GM21381 (cell line): ENCODE measurements around the gene BAIAP3.

ENCODE experiments used
- ATAC-seq: cut with Tn5 transposase; IDR thresholded peaks from one replicate; pipeline ENCODE4 v1.9.1; 2021; ENCODE audit warnings: mild to moderate bottlenecking, moderate library complexity; ENCODE audit not compliant: unreplicated experiment

BAIAP3 gene

DNA sequence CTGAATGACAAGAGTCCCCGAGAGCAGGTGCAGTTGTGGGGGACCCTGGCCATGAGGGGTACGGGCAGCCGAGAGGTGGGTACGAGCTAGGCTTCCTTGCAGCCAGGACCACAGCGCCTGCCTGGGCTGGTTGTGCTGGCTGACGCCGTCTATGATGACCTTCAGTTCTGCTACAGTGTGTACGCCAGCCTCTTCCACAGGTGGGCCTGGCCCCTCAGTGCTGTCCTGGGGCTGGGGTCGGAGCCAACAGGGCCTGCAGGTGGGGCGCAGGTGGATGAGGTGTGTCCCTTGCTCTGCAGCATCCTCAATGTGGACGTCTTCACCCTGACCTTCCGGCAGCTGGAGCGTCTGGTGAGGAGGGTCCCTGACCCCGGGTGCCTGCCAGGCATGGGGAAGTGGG lies 11.1 kb downstream of the BAIAP3 start:
- ATAC-seq = no peak

DNA sequence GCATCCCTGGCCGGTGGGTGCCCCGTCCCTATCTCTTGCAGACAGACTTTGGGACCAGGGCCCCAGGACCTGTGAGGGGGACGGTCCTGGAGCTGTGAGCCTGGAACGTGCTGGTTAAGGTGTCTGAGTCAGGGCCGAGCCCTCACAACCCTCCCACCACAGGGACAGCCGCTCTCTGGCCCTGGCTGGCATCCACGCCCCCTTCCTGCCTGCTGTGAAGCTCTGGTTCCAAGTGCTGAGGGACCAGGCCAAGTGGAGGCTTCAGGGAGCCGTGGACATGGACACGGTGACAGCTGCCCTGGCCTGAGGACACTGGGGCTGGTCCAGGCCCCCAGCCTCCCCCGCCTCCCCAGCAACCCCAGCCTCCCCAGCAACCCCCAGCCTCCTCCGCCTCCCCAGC lies 11.6 kb downstream of the BAIAP3 start:
- no peak for ATAC-seq

DNA sequence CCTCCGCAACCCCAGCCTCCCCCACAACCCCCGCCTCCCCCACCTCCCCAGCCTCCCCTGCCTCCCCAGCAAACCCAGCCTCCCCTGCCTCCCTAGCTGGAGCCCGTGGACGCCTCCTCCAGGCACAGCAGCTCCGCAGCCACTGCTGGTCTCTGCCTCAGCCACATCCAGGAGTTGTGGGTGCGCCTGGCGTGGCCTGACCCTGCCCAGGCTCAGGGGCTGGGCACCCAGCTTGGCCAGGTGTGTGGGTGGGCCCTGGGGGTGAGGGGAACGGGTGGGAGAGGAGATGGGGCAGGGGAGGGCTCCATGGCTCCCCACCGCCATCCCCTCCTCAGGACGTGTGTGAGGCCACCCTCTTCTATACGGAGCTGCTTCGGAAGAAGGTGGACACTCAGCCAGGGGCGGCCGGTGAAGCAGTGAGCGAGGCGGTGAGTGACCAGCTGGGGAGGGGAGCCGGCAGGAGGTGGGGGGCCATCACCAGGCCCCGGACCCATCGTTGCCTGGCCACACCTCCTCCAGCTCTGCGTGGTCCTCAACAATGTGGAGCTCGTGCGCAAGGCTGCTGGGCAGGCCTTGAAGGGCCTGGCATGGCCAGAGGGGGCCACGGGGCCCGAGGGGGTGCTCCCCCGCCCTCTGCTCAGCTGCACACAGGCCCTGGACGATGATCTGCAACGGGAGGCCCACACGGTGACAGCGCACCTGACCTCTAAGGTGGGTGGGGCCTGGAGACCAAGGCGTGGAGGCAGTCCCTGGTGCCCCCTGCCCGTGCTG lies 12.4 kb downstream of the BAIAP3 start:
- ATAC-seq = no peak

DNA sequence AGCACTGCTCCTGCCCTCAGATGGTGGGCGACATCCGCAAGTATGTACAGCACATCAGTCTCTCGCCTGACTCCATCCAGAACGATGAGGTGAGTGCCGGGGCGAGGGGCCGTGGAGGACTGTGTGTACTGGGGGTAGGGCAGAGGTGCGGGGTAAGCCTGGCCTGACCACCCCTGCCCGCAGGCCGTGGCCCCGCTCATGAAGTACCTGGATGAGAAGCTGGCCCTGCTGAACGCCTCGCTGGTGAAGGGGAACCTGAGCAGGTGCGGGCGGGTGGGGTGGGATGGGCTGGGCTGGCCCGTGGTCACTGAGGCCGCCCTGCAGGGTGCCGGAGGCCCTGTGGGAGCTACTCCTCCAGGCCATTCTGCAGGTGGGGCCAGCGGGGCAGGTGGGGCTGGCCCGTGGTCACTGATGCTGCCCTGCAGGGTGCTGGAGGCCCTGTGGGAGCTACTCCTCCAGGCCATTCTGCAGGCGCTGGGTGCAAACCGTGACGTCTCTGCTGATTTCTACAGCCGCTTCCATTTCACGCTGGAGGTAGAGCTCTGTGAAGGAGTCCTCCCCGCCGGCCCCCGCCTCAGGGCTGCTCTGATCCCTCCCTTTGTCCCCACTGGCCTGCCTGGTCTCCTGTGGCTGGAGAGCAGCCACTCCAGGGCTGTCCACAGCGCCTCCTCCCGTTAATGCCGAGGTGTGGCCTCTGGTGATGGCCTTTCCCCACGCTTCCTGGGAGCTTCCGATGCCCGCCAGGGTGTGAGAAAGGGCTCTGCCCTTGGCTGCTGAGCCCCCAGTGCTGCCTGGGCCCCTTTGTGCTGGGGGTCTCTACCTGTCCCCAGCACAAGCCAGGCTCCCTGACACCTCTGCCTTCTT lies 13.2 kb downstream of the BAIAP3 start:
- no peak for ATAC-seq

DNA sequence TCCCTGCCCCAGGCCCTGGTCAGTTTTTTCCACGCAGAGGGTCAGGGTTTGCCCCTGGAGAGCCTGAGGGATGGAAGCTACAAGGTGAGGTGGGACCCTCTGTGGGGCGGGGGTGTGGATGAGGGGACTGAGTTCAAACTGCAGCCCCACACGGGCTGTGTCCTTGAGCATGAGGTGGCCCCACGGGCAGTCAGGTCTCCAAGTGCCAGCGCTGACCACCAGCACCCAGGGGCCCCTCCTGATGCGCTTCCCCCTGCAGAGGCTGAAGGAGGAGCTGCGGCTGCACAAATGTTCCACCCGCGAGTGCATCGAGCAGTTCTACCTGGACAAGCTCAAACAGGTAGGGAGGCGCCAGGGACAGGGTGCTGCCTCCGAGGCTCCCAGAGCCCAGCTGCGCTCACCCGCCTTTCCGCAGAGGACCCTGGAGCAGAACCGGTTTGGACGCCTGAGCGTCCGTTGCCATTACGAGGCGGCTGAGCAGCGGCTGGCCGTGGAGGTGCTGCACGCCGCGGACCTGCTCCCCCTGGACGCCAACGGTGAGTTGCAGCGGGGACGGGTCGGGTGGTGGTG lies 13.9 kb downstream of the BAIAP3 start:
- no peak for ATAC-seq

DNA sequence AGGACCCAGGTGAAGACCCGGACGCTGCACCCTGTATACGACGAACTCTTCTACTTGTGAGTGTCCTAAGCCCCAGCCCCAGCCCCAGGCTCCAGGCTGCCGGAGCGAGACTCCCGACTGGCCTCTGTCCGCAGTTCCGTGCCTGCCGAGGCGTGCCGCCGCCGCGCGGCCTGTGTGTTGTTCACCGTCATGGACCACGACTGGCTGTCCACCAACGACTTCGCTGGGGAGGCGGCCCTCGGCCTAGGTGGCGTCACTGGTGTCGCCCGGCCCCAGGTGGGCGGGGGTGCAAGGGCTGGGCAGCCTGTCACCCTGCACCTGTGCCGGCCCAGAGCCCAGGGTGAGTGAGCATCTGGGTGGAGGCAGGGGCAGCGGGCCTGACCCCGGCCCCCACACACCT lies 14.5 kb downstream of the BAIAP3 start:
- no peak for ATAC-seq

DNA sequence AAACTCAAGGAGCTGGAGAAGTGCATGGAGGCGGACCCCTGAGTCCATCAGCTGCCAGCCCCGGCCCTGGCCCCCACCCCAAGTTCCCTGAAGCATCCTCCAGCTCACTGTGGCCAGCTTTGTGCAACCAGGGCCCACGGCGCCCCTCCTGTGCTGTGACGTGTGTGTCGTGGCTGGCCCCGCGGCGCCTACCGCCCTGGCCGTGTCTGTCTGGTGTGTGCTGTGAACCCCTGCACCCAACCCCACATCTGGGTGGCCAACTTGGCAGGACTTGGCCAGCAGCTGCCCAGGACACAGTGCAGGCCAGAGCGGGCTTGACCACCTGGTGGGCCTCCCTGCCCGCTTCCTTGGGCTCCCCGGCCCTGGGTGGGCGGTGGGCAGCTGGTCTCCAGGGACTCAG lies 15.0 kb downstream of the BAIAP3 start:
- no peak for ATAC-seq

DNA sequence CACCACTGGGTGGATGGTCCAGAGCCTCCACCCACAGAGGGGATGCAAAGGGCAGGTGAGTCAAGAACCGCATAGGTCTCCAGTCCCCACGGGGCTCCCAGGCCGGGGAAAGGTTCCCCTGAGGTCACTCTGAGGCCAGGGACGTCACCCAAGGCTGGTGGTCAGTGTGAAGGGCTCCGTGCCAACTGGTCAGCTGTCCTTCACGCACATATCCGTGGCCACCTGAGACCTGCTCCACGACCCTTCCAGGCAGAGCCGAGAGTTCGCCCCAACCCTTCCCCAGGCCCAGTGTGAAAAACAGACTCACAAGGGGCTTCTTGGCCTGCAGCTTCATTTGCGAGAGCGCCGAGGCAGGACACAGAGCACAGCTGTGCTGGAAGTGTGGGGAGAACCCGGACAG lies 15.5 kb downstream of the BAIAP3 start:
- ATAC-seq = no peak

DNA sequence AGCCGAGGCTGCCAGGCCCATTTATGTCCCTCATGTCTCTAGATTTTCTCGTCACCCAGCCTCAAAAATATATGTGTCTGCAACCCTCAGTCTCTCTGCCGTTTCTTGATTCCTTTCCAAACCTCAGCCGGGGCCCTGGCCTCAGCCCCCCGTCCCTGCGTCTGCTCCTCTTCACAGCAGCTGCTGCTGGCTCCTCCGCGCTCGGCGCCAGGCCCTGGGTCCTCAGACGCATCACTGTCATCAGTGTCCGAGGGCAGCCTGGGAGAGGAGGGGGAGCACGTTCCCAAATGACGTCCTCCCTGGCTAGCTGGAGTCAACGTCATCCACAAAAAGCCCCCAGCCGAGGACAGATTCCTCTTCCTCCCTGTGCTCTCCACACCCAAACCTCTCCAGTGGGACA lies 15.9 kb downstream of the BAIAP3 start:
- ATAC-seq = no peak

DNA sequence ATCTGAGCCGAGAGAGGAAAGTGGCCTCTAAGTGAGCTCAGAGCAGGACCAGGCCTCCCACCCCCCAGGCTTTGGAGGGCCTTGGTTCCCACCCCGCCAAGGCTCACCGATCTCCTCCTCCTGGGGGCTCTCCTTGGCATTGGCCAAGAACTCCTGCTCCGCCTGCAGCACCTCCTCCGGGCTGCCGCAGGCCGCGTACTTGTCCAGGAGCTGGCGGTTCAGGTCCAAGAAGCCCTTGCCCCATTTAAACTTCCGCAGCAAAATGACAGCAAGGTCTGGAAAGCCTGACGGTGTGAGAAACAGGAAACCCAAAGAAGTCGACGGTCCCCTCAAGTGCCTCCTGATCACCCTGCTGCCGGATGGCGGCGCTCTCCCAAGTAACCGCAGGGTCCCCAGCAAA lies 16.5 kb downstream of the BAIAP3 start:
- ATAC-seq = no peak

DNA sequence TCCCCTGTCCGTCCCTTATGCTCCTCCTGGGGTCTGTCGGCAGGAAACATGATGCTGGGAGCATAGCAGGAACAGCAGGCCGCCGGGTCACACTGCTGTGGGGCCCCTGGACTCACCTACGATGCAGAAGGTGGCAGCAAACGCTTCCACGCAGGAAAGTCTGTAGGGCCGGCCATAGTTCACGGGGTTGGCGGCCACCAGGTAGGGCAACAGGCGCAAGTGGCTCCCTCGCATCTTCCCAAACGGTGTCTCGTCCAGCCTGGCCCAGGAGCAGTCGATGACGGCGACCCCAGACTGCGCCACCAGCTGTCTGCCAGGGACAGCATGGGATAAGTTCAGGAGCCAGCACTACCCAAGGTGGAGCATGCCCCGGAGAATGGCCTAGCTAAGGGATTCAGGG lies 17.2 kb downstream of the BAIAP3 start:
- ATAC-seq = no peak

DNA sequence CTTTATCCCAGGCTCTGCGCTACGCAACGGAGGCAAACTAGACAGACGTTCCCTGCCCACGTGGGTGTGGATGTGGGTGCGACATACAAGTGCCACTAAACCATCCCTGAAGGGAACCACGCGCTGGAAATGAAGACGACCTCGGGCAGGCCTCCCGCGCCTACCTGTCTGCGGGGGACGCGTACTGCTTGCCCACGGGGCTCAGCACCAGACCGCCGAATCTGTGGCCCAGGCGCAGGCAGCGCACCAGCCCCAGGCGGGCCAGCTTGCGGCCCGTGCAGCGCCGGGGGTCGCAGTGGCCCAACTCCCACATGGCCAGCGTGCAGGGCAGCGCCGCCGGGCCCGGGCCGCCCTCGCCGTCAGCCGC lies 17.8 kb downstream of the BAIAP3 start:
- peak; percentile 12 for ATAC-seq

DNA sequence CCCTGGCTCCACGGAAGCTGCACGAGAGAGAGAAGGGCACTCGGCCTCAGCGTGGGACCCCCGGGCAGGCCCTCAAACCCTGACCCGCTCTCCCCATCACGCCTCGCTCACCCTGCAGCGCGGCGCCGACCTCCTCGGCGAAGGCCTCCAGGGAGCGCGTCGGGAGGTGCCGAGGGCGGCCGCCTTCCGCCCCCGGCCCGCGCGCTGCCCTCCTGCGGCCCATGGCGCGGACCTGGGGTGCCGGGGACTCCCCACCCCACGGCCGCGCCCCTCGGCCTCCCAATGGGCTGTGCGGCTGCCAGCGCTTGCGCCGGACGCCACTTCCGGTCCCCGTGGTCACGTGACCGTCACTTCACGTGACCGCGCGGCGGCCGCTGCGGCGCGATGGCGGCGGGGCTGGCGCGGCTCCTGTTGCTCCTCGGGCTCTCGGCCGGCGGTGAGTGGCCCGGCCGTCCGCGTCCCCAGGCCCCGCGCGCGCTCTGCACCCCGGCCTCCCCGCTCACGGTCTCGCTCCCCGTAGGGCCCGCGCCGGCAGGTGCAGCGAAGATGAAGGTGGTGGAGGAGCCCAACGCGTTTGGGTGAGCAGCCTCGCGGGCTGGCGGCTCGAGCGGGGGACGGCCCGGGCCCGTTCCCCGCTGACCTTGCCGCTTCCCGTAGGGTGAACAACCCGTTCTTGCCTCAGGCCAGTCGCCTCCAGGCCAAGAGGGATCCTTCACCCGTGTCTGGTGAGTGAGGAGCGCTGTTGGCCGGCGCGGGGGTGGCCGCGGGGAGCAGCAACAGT lies 18.3 kb downstream of the BAIAP3 start, which contains the start of the genes GNPTG and TSR3:
Gene GNPTG (plus strand): TSS at position 350 of the 781 bp plus-strand sequence. CDS start 35 bp downstream, at position 385.
Gene TSR3 (minus strand): TSS at position 297 of the 781 bp plus-strand sequence. CDS start 74 bp downstream, at position 223.
- peak; percentile 72 for ATAC-seq

DNA sequence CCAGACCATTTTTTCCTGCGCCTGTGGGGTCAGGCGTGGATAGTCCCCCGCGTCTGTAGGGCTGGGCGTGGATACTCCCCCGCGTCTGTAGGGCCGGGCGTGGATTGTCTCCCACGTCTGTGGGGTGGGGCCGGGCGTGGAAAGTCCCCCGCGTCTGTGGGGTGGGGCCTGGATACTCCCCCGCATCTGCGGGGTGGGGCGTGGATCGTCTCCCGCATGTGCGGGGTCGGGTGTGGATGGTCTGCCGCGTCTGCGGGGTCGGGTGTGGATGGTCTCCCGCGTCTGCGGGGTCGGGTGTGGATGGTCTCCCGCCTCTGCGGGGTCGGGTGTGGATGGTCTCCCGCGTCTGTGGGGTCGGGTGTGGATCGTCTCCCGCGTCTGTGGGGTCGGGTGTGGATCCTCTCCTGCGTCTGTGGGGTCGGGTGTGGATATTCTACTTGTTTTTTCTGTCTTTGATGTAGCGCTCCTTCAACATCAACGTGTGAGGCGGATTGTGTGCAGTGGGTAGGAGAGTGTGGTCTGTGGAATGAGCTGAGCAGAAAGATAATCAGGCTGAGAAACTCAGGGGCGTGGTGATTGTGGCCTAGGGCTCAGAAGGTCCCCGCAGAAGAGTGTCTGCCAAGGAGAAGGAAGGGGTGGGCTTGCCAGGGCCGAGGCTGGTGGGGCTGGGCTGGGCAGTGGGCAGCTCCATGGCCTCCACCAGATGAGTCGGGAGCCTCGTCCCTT lies 21.5 kb downstream of the BAIAP3 start:
- no peak for ATAC-seq

DNA sequence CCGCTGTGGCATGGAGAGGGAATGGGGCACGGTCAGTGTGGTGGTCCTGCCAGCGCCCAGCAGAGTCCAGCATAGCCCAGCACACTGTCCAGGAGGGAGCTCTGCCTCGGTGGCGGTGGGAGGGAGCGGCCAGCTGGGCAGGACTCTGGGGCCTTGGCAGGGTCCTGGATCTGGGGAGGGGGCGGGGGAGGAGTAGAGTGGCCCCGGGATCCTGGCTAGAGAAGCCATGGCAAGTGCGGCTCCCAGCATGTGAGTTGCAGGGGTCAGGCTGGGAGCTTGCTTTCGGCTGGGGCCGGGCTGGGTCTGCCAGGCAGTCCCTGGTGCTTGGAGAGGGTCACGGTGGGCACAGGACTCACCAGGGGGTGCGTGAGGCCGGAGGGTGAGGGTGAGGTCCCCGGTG lies 22.1 kb downstream of the BAIAP3 start:
- no peak for ATAC-seq

DNA sequence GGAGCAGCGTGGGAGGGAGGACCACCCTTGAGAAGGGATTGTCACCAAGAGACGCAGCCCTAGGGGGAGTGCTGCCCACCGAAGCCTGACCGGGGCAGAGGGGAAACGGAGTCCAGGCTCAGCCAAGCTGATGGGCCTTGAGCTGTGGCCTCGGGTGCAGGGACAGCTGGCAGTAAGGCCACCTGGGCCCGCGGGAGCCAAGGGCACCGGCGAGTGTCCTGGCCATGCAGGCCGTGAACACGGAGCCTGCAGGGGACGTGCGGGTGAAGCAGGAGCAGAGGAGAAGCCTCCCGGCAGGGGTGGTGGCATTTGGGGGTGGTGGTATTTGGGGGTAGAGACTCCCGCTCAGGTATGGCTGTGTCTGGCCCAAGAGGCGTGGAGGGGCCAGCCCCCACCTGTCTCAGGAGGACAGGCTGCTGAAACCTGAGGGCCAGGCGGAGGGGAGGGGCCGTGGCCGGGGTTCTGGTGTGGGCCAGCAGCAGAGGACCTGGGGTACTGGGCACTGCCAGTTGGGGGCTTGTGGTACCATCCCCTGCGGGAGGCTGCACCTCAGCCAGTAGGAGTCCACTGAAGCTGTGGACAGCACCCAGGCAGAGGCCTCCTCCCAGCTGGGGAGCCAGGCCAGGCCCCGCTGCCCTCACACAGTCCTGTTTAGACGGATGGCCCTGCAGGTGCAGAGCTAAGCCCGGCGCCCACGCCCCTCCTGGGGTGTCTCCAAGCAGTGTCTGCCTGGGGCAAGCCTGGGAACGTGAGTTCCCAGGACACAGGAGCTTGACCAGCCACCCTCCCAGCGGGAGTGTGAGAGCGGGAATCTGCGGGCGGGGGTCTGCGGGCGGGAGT lies 22.8 kb downstream of the BAIAP3 start:
- ATAC-seq = no peak

DNA sequence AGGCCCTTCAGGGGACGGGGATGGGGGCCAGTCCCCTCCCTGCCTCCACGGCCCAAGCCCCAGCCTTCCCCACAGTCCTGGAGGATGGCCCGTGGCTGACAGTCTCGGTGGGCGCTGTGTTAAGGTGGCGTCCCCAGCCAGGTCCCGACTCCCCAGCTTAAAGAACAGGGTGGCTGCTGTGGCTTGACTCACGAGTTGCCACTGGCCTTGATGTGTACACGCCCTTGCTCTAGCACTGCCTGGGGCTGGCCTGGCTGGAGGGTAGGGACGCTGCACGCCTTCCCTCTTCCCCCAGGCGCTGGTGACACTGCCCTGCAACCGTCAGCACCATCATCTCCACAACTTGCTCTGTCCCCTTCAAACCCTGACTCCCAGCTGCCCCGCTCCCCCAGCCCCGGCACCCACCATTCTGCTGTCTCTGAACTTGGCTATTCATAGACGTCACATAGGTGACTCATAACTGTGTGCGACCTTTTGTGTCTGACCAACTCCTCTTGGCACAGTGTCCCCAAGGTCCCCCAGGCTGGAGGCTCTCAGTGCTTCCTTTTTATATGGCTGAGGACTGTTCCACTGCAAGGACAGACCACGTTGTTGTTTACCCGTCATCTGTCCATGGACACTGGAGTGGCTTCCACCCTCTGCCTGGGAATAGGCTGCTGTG lies 24.6 kb downstream of the BAIAP3 start:
- ATAC-seq = no peak

DNA sequence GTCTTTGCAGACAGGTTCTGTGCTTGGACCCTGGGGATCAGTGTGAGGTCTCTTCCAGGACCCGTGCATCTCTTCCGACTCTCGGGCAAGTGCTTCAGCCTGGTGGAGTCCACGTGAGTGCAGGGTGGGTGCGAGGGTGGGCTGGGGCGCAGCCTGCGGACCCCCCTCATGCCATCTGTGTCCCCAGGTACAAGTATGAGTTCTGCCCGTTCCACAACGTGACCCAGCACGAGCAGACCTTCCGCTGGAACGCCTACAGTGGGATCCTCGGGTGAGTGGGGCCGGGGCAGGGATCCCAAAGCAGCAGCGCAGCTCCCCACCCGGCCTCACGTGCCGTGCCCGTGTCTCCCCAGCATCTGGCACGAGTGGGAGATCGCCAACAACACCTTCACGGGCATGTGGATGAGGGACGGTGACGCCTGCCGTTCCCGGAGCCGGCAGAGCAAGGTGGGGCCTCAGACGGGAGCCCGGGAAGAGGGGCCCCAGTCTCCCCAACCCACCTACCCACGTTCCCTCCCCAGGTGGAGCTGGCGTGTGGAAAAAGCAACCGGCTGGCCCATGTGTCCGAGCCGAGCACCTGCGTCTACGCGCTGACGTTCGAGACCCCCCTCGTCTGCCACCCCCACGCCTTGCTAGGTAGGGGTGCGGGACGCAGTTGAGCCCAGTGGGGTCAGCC lies 28.4 kb downstream of the BAIAP3 start:
- no peak for ATAC-seq
